Panc1 (cell line): ENCODE data around the gene FOLR3.

Experiments used
- CTCF ChIP-seq: fragments of 450-650 bp; IDR thresholded peaks from 2 replicates; pipeline ENCODE4 v1.5.1; 2017; ENCODE audit warnings: mild to moderate bottlenecking
- POLR2AphosphoS5 ChIP-seq: IDR thresholded peaks from 2 replicates; pipeline ENCODE4 v1.6.1; 2012; ENCODE audit warnings: mild to moderate bottlenecking, low read depth, low read length, moderate library complexity
- REST ChIP-seq, 2 experiments: IDR thresholded peaks; 2 replicates each; pipeline ENCODE4 v1.6.1; 2011 to 2012; ENCODE audit warnings: low read depth in 2 of 2, control low read depth in 1 of 2, low read length in 1 of 2, mild to moderate bottlenecking in 1 of 2, moderate library complexity in 1 of 2; ENCODE audit not compliant: insufficient read depth in 1 of 2
- SIN3A ChIP-seq: IDR thresholded peaks from 2 replicates; pipeline ENCODE4 v1.6.1; 2012; ENCODE audit warnings: low read depth, mild to moderate bottlenecking, low read length, moderate library complexity, borderline replicate concordance; ENCODE audit not compliant: insufficient read depth
- TCF7L2 ChIP-seq: IDR thresholded peaks from 2 replicates; pipeline ENCODE4 v1.6.1; 2011; ENCODE audit warnings: mild to moderate bottlenecking, low read depth, low read length, inconsistent platforms

DNA sequence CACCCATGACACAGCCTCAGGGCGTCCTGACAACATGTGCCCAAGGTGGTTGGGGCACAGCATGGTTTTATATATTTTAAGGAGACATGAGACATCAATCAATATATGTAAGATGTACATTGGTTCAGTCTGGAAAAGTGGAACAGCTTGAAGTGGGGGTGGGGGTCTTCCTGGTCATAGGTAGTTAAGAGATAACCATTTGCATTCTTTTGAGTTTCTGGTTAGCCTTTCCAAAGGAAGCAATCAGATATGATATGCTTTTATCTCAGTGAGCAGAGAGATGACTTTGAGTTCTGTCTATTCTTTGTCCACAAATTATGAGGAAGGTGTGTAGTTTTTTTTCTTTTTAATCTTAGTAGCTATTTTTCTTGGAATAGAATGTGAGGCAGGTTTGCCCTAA, 12.9 kb upstream of the FOLR3 start:
- TF ChIP-seq REST (IDR thresholded peaks at IDR 0.05; ENCODE audit: insufficient read depth in 1 of 2, low read depth in 2 of 2, low read length in 1 of 2) (no peak), TCF7L2 (no peak), CTCF (no peak), POLR2AphosphoS5 (no peak), SIN3A (no peak)
